Amniotic epithelial cell (primary cell): ENCODE results near the gene FAAP20.
"Not testable (repeated sequence)": the region's sequence is repeated elsewhere in the genome, so short reads cannot be mapped to it uniquely, and the experiment has no call there.

Experiments
- DNase-seq: peaks from one replicate; pipeline ENCODE4 v3.0.0-alpha.2; 2010; ENCODE audit warnings: low read depth

Gene FAAP20

DNA sequence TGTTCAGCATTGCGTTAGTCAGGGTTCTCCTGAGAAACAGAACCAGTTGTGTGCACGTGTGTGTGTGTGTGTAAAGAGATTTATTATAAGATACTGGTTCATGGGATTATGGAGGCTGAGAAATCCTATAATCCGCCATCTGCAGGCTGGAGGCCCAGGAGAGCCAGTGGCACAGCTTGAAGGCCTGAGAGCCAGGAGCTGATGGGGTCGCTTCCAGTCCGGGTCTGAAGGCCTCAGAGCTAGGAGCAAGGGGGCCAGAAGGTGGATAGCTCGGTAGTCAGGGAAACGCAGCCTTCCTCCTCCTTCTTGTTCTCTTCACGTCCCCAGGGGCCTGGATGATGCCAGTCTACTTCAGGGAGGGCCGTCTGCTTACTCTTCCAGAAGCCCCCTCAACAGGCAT lies 37.7 kb downstream of the FAAP20 start:
- DNase-seq = no peak

DNA sequence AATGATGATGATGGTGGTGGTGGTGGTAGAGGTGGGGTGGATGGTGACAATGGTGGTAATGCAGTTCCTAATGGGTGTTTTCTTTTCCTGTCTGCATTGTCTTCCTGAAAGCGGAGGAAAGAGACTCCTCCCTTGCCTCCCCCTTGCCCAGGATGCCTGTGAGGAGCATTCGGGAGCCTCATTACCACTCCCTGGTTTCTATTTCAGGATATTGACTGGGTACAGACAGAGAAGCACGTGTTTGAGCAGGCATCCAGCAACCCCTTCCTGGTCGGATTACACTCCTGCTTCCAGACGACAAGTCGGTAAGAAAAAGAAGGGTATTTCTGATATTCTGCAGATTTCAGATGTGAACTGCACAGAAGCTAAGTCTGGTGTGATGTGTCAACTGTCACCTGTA lies 38.8 kb downstream of the FAAP20 start:
- no peak for DNase-seq

DNA sequence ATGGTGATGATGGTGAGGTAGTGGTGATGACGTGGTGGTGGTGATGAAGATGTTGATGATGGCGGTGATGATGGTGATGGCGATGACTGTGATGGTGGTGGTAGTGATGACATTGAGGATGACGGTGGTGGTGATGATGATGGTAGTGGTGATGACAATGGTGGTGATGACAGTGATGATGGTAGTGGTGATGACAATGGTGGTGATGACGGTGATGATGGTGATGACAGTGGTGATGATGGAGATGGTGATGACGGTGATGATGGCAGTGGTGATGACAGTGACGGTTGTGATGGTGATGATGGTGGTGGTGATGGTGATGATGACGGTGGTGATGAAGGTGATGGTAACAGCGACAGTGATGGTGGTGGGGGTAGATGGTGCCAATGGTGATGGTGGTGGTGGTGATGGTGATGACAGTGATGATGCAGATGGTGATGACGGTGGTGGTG lies 39.4 kb downstream of the FAAP20 start:
- DNase-seq = no peak

DNA sequence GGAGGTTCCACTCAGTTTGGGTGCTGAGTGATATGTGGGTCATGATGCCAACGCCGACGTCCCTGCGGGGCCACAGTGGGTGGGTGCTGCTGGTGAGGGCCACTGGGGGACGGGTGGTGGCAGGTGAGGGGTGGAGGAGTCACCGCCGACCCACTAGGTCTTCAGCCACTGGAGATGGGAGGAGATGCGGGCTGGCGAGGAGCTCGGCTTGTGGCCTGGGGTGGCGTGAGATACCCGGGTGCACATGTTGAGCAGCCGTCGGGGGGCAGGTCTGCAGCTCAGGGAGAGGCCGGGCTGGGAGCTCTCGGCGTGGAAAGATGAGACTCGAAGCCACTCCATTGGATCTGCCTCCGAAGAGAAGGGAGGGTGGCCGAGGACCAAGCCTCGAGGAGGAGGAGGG lies 40.5 kb downstream of the FAAP20 start:
- DNase-seq = no peak

DNA sequence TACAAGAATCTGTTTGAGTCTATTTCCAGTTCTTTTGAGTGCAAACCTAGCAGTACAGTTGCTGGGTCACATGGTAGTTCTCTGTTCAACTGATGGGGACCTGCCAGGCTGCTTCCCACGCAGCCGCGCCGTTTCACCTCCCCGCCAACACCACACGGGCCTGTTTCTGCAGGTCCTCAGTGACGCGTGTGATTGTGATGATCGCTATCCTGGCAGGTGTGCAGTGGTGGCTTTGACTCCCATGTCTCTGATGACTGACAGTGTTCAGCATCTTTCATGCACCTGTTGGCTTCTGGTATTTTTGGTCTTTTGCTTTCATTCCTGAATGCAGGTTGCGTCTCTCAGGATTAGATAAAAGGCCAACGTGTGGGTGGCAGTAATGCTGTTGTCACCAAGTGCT lies 41.6 kb downstream of the FAAP20 start:
- no peak for DNase-seq

DNA sequence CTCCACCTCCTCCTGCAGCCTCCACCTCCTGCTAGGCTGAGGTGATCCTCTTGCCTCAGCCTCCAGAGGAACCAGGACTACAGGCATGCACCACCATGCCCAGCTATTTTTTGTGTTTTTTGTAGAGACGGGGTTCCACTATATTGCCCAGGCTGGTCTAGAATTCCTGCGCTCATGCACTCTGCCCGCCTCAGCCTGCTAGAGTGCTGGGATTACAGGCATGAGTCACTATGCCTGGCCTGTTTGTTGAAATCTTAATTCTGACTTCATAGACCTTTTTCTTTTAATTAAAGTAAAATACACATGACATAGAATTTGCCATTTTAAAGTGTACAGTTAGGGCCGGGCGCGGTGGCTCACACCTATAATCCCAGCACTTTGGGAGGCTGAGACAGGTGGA lies 42.7 kb downstream of the FAAP20 start:
- DNase-seq = peak; percentile 30

DNA sequence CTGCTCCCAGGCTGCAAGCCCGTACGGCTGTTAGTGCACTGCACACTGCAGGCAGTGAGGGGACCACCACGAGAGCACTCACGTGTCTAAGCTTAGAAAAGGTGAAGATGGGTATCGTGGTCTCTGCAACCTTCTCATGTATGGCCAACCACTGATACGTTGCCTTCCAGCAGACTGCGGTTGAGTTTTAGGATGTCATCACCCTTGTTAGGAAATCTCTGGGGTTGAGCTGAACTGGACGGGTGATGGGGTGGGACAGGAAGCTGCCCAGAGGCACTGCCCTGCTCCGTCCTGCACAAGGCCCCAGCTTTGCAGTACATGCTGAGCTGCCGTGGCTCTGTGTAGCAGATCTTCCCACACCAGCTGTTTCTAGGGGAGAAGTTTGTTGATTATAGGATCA lies 43.3 kb downstream of the FAAP20 start:
- DNase-seq = peak; percentile 75

DNA sequence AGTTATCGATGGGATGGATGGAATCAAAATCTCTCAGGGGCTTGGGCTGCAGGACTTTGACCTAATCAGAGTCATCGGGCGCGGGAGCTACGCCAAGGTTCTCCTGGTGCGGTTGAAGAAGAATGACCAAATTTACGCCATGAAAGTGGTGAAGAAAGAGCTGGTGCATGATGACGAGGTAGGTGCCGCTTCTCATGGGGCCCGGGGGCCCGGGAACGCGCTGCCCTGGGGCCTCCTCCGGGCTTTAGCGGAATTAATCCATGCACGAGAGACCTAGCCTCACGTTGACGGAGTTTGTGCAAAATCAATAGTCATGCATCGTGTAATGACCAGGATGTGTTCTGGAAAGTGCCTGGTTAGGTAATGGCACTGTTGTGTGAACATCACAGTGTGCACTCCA lies 43.8 kb downstream of the FAAP20 start:
- no peak for DNase-seq

DNA sequence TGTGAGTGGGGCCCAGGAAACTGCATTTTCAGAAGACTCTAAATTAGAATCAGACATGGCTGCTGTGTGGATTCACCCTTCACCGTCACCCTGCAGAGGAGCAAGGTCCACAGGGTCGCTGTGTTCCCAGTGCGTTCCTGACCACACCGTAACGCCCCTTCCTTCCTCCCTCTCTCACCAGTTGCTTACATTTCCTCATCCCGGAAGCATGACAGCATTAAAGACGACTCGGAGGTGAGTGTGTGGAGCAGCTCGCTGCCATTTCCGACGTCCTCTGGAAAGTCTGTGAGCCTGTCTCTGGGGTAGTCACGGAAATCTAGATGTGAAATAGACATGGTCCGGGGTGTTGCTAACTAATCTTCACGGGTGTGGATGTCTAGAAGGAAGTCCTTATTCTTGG lies 45.9 kb downstream of the FAAP20 start:
- no peak for DNase-seq

DNA sequence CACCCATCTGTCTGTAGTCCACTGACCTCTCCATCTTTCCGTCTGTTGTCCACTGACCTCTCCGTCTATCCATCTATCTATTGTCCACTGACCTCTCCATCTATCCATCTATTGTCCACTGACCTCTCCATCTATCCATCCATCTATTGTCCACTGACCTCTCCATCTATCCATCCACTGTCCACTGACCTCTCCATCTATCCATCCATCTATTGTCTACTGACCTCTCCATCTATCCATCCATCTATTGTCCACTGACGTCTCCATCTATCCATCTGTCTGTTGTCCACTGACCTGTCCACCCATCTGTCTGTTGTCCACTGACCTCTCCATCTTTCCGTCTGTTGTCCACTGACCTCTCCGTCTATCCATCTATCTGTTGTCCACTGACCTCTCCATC lies 46.7 kb downstream of the FAAP20 start:
- not testable (repeated sequence) for DNase-seq

DNA sequence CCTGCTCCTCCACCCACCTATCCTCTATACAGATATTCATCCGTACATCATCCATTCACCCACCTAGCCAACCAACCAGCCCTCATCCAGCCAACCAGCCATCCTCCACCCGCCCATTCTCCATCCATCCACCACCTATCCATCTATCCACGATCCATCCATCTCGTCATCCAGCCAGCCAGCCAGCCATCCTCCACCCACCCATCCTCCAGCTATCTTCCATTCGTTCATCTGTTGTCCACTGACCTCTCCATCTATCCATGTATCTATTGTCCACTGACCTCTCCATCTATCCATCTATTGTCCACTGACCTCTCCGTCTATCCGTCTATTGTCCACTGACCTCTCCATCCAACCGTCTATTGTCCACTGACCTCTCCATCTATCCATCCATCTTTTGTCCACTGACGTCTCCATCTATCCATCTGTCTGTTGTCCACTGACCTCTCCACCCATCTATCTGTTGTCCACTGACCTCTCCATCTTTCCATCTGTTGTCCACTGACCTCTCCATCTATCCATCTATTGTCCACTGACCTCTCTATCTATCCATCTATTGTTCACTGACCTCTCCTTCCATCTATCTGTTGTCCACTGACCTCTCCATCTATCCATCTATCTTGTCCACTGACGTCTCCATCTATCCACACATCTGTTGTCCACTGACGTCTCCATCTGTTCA lies 47.6 kb downstream of the FAAP20 start:
- no peak for DNase-seq

DNA sequence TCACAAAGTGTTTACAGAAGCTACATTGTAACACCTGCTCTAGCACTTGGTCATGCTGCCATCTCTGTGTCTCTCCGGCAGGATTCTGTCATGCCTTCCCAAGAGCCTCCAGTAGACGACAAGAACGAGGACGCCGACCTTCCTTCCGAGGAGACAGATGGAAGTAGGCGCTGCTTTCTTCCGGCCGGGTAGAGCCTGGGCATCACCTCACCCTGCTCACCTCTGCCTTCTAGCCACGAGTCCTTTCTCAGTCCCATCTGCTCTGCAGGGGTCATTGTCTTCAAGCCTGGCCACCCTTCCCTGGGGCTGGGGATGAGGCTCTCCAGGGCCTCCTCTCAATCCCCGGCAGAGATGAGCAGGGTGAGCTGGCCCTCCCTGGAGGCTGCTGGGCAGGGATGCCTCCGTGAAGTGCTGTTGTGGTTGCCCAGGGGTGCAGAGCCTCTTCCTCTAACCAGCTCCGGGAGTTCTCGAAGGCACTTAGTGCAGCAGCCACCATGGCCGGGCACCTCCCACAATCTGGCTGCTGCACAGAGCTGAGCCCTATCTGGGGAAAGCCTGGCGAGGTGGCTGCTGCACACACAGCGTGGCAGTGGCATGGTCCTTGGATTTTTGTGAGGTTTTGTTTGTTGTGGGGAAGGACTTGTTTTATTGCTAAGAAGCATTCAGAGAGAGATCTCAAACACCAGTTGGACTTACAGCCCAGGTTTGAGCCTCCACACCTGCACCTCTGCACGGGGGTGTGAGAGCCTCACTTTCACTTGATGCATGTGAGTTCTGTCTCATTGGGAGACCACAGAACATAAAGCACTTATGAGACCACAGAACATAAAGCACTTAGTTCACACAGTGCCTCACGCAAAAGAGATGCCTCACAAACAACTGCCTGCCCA lies 48.4 kb downstream of the FAAP20 start:
- DNase-seq = no peak

DNA sequence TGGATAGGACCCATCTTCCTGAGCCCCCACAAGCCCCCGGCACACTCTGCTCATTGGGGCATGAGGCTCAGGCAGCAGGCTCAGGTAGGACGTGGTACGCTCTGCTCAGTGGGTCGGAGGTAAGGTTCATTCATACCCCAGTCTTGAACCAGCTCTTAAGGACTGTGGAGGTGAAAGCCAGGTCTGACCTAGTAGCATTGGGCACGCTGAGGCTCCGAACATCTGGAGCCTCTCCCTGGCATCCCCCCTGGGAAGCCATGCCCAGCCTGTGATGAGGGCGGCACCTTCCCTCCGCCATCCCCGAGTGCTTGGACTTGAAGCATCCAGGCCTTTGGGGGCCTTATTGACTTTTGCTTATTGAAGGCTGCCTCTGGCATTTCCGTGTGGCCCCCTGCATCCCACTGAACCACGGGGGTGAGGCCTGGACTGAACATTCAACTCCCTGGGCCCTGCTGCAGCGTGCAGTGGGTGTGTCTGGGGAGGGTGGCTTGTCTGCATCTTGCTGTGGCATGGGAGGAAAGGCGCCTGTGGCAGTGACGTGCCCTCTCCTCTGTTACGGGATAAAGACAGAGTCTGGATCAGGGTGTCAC lies 50.0 kb downstream of the FAAP20 start:
- DNase-seq = no peak

DNA sequence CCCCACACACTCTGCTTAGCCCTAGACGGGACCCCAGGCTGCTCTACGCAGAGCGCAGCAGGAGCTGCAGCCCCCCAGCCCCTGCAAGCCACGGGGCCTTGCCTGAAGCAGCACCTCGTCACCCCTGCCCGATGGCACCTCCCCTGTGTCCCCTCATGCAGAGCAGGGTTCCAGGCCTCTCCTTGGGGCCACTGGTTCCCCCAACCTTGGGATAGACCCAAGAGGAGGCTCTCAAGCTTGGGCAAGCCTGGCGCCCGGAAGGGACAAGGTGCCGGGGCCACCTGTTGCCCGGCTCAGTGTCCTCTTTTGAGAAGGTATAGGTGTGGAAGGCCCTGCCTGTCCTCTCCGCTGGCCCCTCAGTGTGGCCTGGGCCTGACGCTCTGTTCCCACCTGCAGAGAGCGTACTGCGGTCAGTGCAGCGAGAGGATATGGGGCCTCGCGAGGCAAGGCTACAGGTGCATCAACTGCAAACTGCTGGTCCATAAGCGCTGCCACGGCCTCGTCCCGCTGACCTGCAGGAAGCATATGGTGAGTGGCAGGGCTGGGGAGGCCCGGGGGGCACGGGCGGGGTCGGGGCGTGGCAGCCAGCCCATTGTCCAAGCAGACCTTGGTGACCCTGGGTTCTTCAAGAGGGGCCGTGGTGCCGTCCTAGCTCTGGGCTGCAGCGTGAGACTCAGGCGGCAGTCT lies 50.6 kb downstream of the FAAP20 start:
- no peak for DNase-seq

DNA sequence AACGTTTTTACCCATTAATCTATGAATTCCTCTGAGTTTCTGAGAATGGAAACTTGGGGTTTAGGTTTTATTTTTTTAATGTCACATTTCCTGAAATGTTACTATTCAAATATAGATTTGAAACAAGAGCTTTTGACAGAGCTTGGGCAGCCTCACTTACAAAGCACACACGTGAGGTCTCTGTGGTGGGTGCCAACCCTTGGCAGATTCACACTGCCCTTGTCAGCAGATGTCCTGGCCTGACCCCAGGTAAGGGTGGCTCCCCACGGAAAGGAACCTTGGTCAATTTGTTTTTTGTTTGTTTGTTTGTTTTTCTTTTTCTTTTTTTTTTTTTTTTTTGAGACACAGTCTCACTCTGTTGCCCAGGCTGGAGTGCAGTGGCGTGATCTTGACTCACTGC lies 53.5 kb downstream of the FAAP20 start:
- DNase-seq = no peak
